ENCODE data around the gene TSPAN12. TPM values are rescaled to one million over a fixed set of nuclear protein-coding genes. Genes with fewer than 3 reads are reported as not detected.

The TSPAN12 gene, protein sequence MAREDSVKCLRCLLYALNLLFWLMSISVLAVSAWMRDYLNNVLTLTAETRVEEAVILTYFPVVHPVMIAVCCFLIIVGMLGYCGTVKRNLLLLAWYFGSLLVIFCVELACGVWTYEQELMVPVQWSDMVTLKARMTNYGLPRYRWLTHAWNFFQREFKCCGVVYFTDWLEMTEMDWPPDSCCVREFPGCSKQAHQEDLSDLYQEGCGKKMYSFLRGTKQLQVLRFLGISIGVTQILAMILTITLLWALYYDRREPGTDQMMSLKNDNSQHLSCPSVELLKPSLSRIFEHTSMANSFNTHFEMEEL
- total RNA-seq: 1.1 and 2.1 TPM in 2 replicates

DNA sequence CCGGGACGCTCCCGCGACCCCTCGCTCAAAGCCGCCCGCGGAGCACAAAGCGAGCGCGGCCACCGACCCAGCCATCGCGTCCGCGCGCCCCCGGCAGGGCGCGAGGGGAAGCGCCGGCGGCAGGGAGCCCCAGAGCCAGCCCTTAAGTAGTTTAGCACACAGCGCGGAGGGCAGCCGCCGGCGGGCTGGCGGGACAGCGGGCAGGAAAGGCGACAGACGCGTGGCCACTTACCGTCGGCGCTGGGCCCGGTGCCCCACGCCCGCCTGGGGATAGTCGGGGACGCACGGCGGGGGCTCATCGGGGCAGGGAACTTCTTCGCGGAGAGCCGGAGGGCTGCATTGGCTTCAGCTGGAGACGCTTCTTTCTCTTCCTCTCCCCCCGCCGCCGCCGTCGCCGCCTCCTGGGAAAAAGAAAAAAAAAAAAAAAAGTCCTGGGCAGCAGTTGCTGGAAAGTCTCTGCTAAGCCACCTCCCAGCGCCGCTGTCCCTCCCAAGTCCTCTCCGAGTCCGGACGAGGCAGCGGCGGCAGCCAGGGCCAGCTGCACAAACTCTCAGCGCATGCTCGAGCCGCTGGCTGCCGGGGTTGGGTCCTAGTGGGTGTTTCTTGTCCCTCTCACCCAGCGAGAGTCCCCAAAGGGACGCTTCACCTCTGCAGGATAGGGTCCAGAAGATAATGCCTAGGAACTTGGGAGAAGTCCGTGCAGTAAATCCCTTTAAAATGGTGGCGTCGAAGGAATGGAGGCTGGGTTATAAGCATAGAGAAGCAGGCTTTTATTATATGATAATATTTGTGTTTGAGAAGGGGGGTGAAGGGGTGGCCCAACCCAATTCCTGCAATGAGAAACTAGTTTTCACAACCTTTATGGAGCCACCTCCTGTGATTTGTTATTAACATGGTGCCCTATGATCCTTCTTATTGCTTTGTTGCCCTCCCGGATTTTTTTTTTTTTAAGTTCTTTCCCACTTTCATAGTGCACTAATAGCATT is at the start of gene TSPAN12:
Gene TSPAN12, minus strand, starts transcription at position 557 of the 986 bp plus-strand sequence. CDS start 1,381 bp downstream, outside the sequence.

Other genes with a start within 250 kb of the TSPAN12 start
- gene ING3, start 92.6 kb upstream of the TSPAN12 start, total RNA-seq: 13.6 TPM in 2 replicates
- 105 and 124 TPM in 2 replicates for gene CPED1, start 130.6 kb upstream of the TSPAN12 start, total RNA-seq

Data from hair follicle dermal papilla cell (primary cell).